GM19397 (cell line): ENCODE data around the gene CREB5.

Experiments
- ATAC-seq: cut with Tn5 transposase; IDR thresholded peaks from one replicate; pipeline ENCODE4 v1.9.1; 2021; ENCODE audit warnings: mild to moderate bottlenecking, moderate library complexity; ENCODE audit not compliant: unreplicated experiment

Gene CREB5

GRCh38 chr7:28700096-28700495 is 287.8 kb downstream of the CREB5 start:
- ATAC-seq = no peak

- ATAC-seq = no peak
Measured at GRCh38 chr7:28700790-28701203, 288.5 kb downstream of the CREB5 start.

DNA sequence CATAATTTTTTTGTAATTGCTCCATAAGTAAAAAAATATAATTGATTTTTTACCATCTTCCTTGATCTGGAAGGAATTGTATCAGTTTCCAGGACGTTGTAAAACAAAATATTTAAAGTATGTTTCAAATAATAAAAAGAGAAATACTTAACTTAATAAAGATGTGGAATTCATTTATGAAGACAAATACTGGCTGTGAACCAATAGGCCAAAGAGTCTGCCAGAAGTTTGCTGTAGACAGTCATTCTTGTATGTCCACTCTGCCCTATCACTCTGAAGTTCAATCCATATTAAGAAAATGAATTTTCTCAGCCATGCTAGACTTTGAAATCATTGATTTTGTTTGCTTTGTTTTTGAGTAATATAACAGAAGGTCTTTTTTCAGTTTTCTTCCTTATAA is 289.4 kb downstream of the CREB5 start:
- no peak for ATAC-seq

DNA sequence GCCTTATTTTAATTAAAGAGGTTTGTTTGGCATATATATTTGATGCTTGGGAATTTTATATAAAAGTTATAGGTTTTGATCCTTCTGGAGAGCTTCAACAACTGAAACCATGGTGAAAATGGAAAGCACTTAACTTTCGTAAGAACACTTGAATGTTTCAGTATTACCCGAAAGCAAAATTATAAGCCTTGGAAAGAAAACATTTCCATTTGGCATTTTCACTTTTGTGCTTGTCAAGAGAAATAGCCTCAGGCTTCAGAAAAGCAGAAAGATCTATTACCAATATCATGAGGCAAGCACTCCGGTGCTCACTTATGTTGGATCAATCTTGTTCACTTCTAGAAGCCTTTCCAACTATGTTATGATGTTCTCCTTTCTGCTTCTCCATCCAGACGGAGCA is 289.9 kb downstream of the CREB5 start:
- no peak for ATAC-seq

GRCh38 chr7:28703037-28703765 is 290.9 kb downstream of the CREB5 start:
- no peak for ATAC-seq

DNA sequence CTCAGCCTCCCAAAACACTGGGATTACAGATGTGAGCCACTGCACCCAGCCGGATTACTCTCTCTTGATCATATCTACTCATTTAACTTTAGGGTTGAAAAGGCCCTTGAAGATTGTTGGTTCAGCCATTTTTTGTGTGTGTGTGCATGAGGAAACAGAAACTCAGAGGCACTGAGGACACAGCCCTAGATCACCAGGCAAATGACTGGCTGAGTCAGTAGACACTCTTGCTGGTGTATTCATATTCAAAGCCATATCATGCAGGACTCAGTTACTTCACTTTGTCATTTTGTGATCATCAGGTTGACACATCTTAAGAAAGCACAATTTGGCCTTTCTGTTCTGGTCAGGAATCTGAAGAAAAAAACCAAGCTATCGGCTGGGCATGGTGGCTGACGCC is 292.4 kb downstream of the CREB5 start:
- ATAC-seq = no peak

GRCh38 chr7:28705350-28705749 is 293.0 kb downstream of the CREB5 start:
- ATAC-seq = peak; percentile 76

DNA sequence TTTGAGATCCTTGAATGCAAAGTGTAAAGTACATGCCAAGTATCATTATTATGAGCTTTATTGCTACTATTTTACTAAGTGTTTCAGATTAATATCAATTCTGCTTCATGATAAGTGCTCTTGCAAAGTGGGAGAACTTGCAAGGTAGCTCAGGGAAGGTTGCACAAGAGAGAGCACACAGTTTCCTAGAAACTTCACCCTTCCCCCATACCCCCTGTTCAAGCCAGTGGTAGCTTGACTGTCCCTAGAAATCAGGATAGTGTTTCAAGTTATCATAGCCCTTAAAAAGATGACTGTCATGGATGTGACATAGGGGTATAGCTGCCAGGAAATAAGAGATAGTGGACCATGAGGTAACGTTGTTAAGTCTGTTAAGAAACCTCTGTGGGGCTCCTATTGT is 294.3 kb downstream of the CREB5 start:
- no peak for ATAC-seq

DNA sequence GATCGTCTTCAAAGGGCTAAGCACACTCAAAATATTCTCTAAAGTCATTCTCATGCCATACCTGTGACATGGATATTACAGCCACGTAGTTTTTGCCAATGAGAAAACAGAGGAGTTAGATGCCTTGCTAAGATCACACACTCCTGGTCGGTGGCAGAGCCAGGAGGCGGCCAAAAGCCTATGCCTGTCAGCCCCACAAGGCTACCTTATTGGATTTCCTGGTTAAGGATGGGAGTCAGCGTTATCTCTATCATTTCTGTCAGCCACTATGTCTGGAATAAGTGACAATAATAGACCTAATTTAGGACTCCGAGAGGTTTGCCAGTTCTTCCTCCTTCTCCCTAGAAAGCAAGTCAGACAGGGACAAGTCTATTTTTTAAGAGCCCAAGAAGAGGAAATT is 295.0 kb downstream of the CREB5 start:
- no peak for ATAC-seq

DNA sequence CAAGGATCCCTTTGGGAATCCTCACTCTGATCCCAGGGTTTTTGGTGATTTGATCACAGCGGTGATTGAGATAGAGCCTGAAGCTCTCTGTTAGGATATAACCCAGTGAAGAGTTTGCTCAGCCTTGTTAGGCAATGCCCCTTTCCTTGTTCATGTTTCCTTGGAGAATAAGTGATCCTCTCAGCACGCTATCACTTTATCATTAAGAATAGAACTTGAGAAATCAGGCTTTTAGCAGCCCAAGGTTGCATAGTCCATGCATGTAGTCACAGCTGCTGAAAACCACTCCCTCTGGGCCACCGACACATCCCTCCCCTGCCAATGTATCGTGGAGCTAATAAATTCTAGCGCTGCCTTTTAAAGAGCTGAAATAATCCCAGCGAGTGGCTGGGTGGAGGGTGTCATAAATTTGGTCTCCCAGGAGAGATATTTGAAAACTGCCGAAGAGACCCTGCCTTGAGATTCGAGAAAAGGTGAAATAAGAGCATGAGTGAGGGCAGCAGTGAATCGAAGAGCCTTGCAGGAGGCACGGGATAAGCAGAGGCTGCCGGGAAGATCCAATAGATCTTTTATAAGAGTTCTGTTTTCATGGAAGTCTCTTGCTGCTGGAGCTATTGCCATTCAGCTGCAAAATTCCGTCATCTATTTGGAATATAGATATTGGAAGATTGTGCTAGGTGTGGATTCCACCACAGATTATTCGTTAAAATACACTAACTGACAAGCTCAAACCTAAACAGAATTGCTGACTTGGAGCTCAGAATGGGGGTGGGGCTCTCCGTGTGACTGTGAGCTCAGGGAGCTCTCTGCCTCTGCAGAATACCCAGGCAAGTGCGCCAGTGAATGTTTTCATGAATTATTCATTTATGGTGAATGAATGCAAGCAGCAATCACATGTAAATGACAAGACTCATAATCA is 296.0 kb downstream of the CREB5 start:
- no peak for ATAC-seq

GRCh38 chr7:28709748-28710147 is 297.4 kb downstream of the CREB5 start:
- ATAC-seq = no peak

GRCh38 chr7:28711114-28711513 is 298.8 kb downstream of the CREB5 start:
- no peak for ATAC-seq

DNA sequence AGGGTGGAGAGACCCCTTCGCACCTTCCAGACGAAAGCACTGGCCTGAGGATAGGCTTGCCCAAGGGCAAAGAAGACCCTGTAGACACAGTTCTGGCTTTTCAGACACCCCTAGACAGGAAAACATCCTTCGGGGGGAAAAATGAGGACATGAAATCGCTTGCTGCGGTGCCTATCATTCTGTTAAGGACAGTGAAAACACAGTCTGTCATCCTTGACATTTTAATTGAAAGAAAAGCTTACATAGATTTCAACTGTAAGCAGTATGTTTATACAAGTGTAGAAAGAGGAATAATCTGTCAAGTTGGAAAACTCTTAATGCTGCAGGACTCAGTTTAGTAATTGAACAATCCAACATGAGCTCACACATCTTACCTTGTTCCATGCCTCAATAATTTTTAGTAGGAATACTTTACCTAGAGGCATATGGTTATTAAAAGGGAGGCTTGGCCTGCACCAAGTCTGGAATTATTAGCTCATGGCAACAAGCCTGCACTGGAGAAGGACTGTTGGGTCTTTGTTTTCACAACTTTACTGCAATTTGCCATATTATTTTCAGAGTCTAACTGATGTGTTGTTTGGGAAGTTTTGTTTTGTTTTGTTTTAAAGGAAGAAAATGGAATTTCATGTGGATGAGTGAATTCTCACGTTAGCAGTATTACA is 302.3 kb downstream of the CREB5 start:
- no peak for ATAC-seq

DNA sequence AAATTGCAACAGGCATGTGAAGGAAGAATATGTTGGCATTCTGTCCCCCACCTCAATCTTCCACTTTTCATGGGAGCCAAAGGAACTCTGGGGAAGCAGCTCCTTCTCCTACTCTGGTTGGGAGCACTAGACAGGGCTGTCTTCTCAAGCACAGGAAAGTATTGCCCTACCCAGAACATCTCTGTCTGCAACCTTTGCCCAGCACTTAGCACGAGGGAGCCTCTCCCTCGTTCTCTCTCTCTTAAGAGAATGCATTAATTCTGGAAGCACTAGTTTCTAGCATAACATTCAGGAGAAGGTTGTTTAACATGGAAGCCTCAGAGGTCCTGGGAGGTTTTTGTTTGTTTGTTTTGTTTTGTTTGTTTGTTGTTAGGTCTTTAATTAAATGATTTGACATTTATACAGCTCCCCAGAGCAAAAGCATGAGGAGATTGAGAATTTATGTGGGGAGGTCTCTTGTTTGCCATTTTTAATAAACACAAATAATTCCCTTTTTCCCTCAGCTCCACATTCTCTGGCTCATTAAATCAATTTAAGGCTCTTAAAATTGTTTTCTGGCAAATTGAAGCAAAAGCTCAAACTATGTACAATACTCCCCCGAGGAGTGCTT is 305.2 kb downstream of the CREB5 start:
- no peak for ATAC-seq

- no peak for ATAC-seq
Measured at GRCh38 chr7:28718055-28718481, 305.8 kb downstream of the CREB5 start.

DNA sequence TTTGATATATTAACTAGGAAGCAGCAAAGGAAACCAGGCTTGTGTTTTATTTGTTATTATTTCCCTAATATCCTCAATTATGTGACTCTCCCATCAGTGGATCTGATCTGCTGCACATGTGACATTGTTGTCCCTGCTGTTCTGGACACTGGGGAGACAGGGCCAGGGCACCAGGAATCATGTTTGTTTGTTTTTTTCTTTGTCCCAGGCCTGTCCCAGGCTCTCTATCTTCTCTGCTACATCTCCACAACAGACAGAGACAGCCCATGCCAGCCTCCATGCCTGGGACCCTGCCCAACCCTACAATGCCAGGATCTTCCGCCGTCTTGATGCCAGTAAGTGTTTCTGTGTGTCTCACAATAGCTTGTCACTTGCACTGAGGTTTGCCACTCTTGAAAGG is 306.2 kb downstream of the CREB5 start:
- no peak for ATAC-seq

DNA sequence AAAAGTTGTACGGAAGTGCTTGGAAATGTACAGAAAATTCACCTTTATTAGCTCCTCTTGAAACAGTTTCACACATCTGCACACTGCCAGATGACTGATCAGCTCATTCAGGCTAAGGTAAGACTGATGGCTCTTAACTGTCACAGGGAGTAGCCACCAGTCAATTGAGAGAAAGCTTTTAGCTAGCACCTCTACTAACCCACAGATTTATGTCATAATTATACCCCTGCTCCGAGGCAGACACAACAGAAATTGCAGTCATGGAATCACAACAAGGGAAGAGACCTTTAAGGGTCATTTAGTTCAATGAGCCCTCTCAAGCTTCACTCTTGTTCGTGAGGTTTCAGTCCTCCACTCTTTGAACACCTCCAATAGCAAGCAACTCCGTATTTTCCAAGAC is 310.4 kb downstream of the CREB5 start:
- ATAC-seq = no peak

- no peak for ATAC-seq
Measured at GRCh38 chr7:28723336-28723735, 311.0 kb downstream of the CREB5 start.

- no peak for ATAC-seq
Measured at GRCh38 chr7:28724563-28724962, 312.2 kb downstream of the CREB5 start.

DNA sequence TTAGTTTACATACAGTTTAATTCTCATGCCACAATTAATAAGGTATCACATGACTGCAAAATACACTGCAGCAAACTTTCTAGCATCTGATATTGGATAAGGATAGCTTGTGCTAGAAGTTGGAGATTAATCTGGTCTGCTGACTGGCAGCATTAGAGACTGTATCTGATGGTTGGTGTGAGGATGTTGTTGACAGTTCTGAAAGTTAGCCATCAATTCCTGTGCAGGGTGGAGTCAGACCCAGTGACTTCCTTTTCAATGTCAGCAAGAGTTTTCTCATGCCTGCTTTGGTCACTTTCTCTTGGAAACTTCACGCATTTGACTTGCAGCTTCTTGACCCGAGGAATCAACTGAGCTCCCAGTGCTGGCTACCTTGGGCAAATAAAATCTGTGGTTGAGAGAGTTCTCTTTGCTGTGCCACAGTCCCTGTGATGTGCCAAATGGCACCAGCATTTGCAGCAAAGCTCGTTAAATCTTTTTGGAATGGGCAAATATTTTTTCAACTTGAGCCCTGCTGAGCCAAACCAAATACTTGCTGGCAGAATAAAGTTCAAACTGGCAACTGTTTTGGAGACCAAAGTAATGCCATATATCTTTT is 312.8 kb downstream of the CREB5 start:
- no peak for ATAC-seq

DNA sequence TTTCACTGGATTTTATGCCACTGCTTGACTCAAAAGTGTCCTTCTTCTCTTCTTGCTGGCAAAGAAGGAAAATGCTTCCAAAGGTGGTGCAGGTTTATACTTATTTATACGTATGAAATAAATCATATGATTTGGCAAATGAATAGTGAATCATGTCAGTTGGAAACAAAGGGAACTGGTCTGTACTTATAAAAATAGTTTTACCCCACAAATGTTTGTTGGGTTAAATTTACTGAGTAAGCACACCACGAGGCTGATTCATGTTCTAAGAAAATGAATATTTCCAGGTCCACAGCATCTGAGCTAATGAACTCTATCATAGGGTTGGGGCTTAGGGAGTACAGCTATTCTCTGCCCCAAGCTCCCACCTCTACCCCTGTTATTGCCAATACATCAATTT is 313.6 kb downstream of the CREB5 start:
- ATAC-seq = no peak
